ENCODE data around the gene OAS1.

GRCh38 chr12:112927475-112927874, 20.7 kb downstream of the OAS1 start:
- no peak for TF ChIP-seq EZH2 (IDR thresholded peaks at IDR 0.05; ENCODE audit: low read length, unreplicated experiment)
- no peak for TF ChIP-seq CTCF (conservative IDR thresholded peaks at IDR 0.05; ENCODE audit: low read depth, low read length)
- TF ChIP-seq EZH2phosphoT487 (IDR thresholded peaks at IDR 0.05; ENCODE audit: borderline replicate concordance, low read length), result no peak

Measured in PC-3 (cell line).